HG03378 (cell line): ENCODE measurements around the gene RIN2.
"Not testable (repeated sequence)": the region's sequence is repeated elsewhere in the genome, so short reads cannot be mapped to it uniquely, and the experiment has no call there.

ENCODE experiments used
- ATAC-seq: cut with Tn5 transposase; IDR thresholded peaks from one replicate; pipeline ENCODE4 v1.9.1; 2021; ENCODE audit warnings: mild to moderate bottlenecking, moderate library complexity; ENCODE audit not compliant: unreplicated experiment

Gene RIN2

GRCh38 chr20:19737025-19737424 lies 21.0 kb upstream of the RIN2 start:
- ATAC-seq, result no peak

- no peak for ATAC-seq
Observed at GRCh38 chr20:19738951-19739350, 19.1 kb upstream of the RIN2 start.

GRCh38 chr20:19739351-19739750 lies 18.7 kb upstream of the RIN2 start:
- no peak for ATAC-seq

GRCh38 chr20:19740512-19740911 lies 17.5 kb upstream of the RIN2 start:
- ATAC-seq, result no peak

- ATAC-seq, result no peak
Observed at GRCh38 chr20:19741924-19742323, 16.1 kb upstream of the RIN2 start.

- ATAC-seq, result no peak
Observed at GRCh38 chr20:19742974-19743639, 15.0 kb upstream of the RIN2 start.

GRCh38 chr20:19743640-19743995 lies 14.4 kb upstream of the RIN2 start:
- ATAC-seq, result no peak

- ATAC-seq, result no peak
Observed at GRCh38 chr20:19745106-19745505, 13.0 kb upstream of the RIN2 start.

GRCh38 chr20:19745584-19745983 lies 12.5 kb upstream of the RIN2 start:
- ATAC-seq, result no peak

- no peak for ATAC-seq
Observed at GRCh38 chr20:19746396-19746795, 11.7 kb upstream of the RIN2 start.

GRCh38 chr20:19747903-19748302 lies 10.2 kb upstream of the RIN2 start:
- no peak for ATAC-seq

GRCh38 chr20:19748681-19749080 lies 9.4 kb upstream of the RIN2 start:
- ATAC-seq, result no peak

- no peak for ATAC-seq
Observed at GRCh38 chr20:19749618-19750071, 8.4 kb upstream of the RIN2 start.

- no peak for ATAC-seq
Observed at GRCh38 chr20:19750101-19750606, 7.9 kb upstream of the RIN2 start.

GRCh38 chr20:19750907-19751636 lies 7.0 kb upstream of the RIN2 start:
- no peak for ATAC-seq

GRCh38 chr20:19754201-19754600 lies 3.9 kb upstream of the RIN2 start:
- not testable (repeated sequence) for ATAC-seq

- ATAC-seq, result no peak
Observed at GRCh38 chr20:19756761-19757486, 1.1 kb upstream of the RIN2 start.

GRCh38 chr20:19757487-19758132 lies 448 bp upstream of the RIN2 start:
- ATAC-seq, result no peak

GRCh38 chr20:19758501-19759331 lies 658 bp downstream of the RIN2 start:
- no peak for ATAC-seq

GRCh38 chr20:19760371-19760721 lies 2.3 kb downstream of the RIN2 start:
- ATAC-seq, result no peak
